A673 (cell line): ENCODE data around the gene BCL10. TPM values are rescaled to one million over a fixed set of nuclear protein-coding genes. Genes with fewer than 3 reads are reported as not detected.

Experiments used
- BruUV-seq: library from RNA; stranded (reverse); fragments of 400-500 nt; replicated peaks from 2 replicates; lab custom pipeline; 2021; lab: Mats Ljungman, UMichigan
- CTCF ChIA-PET: fragments of 300-600 bp; sonication (Branson Sonifier 250); formaldehyde crosslinking; loops from one replicate; lab custom pipeline; 2022; ENCODE audit warnings: antibody characterized with exemption; lab: Charles Lee
- POLR2A ChIA-PET: fragments of 300-600 bp; sonication (Branson Sonifier 250); formaldehyde crosslinking; loops from one replicate; lab custom pipeline; 2022; ENCODE audit warnings: antibody characterized with exemption; ENCODE audit not compliant: low non-redundant PET; lab: Charles Lee
- DNase-seq: peaks from one replicate; pipeline ENCODE4 v3.0.0-alpha.2; 2015; ENCODE audit warnings: low spot score
- H3K27ac ChIP-seq: fragments of 200-600 bp; sonication (generic); 2 replicates; pipeline ENCODE4 v1.5.1; 2016; ENCODE audit warnings: mixed run types, low read depth, mild to moderate bottlenecking, mixed read lengths, antibody characterized with exemption, low read length; ENCODE audit not compliant: poor library complexity, severe bottlenecking
- H3K27me3 ChIP-seq: fragments of 200-600 bp; sonication (generic); replicated peaks from 2 replicates; pipeline ENCODE4 v1.6.1; 2017; ENCODE audit warnings: mixed run types, low read depth, mild to moderate bottlenecking, mixed read lengths, antibody characterized with exemption, low read length; ENCODE audit not compliant: insufficient read depth, poor library complexity
- H3K36me3 ChIP-seq: fragments of 200-600 bp; sonication (generic); 2 replicates; pipeline ENCODE4 v1.6.1; 2016; ENCODE audit warnings: mixed run types, mild to moderate bottlenecking, mixed read lengths, antibody characterized with exemption, low read length; ENCODE audit not compliant: insufficient read depth, poor library complexity, severe bottlenecking
- H3K4me1 ChIP-seq: fragments of 200-600 bp; sonication (generic); 2 replicates; pipeline ENCODE4 v1.6.1; 2017; ENCODE audit warnings: mixed run types, mild to moderate bottlenecking, mixed read lengths, antibody characterized with exemption, low read length; ENCODE audit not compliant: insufficient read depth, poor library complexity, severe bottlenecking
- H3K4me3 ChIP-seq: fragments of 200-600 bp; sonication (generic); 2 replicates; pipeline ENCODE4 v1.5.1; 2016; ENCODE audit warnings: low read depth, mixed run types, mild to moderate bottlenecking, mixed read lengths, low read length; ENCODE audit not compliant: poor library complexity, severe bottlenecking
- H3K9me3 ChIP-seq: fragments of 200-600 bp; sonication (generic); 2 replicates; pipeline ENCODE4 v1.6.1; 2016; ENCODE audit warnings: mixed run types, low read depth, mild to moderate bottlenecking, mixed read lengths, antibody characterized with exemption, low read length; ENCODE audit not compliant: poor library complexity, severe bottlenecking
- CTCF ChIP-seq: fragments of 300-800, 200-600 bp; sonication (generic); conservative IDR thresholded peaks from 2 replicates; pipeline ENCODE4 v1.5.1; 2017; ENCODE audit warnings: low read depth, mild to moderate bottlenecking, antibody characterized with exemption, low read length, moderate library complexity, mixed read lengths
- EZH2 ChIP-seq: fragments of 200-600 bp; sonication (generic); IDR thresholded peaks from 2 replicates; pipeline ENCODE4 v1.6.1; 2017; ENCODE audit warnings: borderline replicate concordance, low read depth, mild to moderate bottlenecking, mixed read lengths, antibody characterized with exemption, low read length; ENCODE audit not compliant: poor library complexity, severe bottlenecking
- intact Hi-C: fragments of 100-400 bp; cut with micrococcal nuclease; formaldehyde crosslinking; loops from one replicate; pipeline ENCODE4 v1.10.0; 2022; ENCODE audit not compliant: unreplicated experiment
- total RNA-seq: library from RNA; stranded (reverse); gene quantifications from 2 replicates; pipeline ENCODE4 v1.2.3, GENCODE V29; 2021

Gene BCL10
- total RNA-seq, 1 experiment from 2014 or later: 20.9 TPM

DNA sequence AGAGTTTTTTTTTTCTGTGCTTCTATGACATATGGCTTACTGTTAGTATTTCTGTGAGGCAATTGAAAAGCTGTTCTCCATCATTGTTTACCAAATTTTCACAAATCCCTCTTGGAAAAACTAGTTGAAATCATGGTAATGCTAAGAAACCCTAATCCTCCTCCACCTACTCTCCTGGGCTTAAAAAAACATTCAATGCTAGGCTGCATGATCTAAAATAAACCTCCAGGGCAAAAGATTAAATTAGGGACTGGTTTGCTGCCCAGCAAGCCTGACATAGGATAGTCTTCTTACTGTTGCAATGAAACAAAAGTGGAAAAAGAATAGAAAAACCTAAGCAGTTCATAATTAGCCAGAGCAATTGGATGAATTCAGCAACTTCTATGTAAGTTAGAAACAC lies 33.1 kb downstream of the BCL10 start:
- ChIA-PET CTCF (interaction anchor here (1.5 to 2.2 kb wide), 2 partner anchors 11 to 298 kb away, joined by 8 read pairs; no protein-coding TSS in a partner anchor), POLR2A (no interaction called here)
- peak; percentile 27 for DNase-seq
- Histone ChIP-seq H3K27ac (peak overlapping the region; percentile 89), H3K36me3 (no peaks in the 10 kb centered on the region), H3K9me3 (no peaks in the 10 kb centered on the region), H3K4me3 (no peak overlapping the region), H3K27me3 (no peaks in the 10 kb centered on the region), H3K4me1 (peaks cover 49% of the 10 kb centered on the region)
- BruUV-seq: no TSS peak
- TF ChIP-seq CTCF: no peak
- TF ChIP-seq EZH2: no peak
- intact Hi-C loops: loop anchor here (5.0 kb wide), 1 partner anchor 41 kb away; the partner anchor contains the start of gene SYDE2

DNA sequence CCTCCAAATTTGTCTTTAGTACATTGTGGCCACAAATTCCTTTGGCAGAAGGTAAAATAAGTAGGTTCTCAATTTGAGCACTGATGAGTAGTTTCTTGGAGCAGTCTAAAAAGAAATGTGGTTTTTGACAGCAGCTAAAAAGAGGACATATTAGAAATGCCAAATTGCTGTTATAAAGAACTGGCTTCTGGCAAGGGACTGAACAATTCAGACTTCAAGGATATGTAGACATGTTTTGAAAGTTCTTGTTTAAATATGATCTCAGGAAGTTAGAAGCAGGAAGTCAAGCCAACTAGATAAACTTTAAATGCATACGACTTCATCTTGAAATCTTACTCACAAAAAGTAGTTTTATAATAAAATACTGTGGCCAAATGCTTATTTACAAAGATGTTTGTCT lies 35.8 kb downstream of the BCL10 start:
- DNase-seq: peak; percentile 15
- POLR2A ChIA-PET: no interaction called here
- intact Hi-C loops: loop anchor here (5.0 kb wide), 1 partner anchor 38 kb away; the partner anchor contains the start of gene SYDE2

GRCh38 chr1:85240174-85240601 lies 36.2 kb downstream of the BCL10 start:
- intact Hi-C loops: loop anchor here (5.0 kb wide), 1 partner anchor 38 kb away; the partner anchor contains the start of gene SYDE2
- no peaks in the 10 kb centered on the region for H3K27me3 ChIP-seq
- H3K9me3 ChIP-seq: no peaks in the 10 kb centered on the region
- no peak overlapping the region for H3K4me3 ChIP-seq
- CTCF ChIA-PET: interaction anchor here (0.6 to 1.4 kb wide), 5 partner anchors 14 to 296 kb away, joined by 3 to 12 read pairs (median 5); partner anchors contain the start of gene C1orf52
- no peaks in the 10 kb centered on the region for H3K36me3 ChIP-seq
- no TSS peak for BruUV-seq
- H3K4me1 ChIP-seq: peaks cover 40% of the 10 kb centered on the region
- TF ChIP-seq EZH2 (no peak), CTCF (peak; percentile 46)
- DNase-seq: peak; percentile 84
- POLR2A ChIA-PET: no interaction called here
- H3K27ac ChIP-seq: peak overlapping the region; percentile 49

More for the DNA sequence above, 35.8 kb downstream of the BCL10 start:
- Histone ChIP-seq H3K27me3 (no peaks in the 10 kb centered on the region), H3K36me3 (no peaks in the 10 kb centered on the region), H3K27ac (peak overlapping the region; percentile 49), H3K4me1 (peaks cover 45% of the 10 kb centered on the region), H3K9me3 (no peaks in the 10 kb centered on the region), H3K4me3 (no peak overlapping the region)
- no TSS peak for BruUV-seq
- TF ChIP-seq EZH2 (no peak), CTCF (no peak; the same call in 1 of the 2 replicates)
- CTCF ChIA-PET: interaction anchor here (0.6 to 1.4 kb wide), 5 partner anchors 14 to 296 kb away, joined by 3 to 12 read pairs (median 5); partner anchors contain the start of gene C1orf52
